ENCODE results near the gene HIVEP1.

- TF ChIP-seq, protein P1, sequence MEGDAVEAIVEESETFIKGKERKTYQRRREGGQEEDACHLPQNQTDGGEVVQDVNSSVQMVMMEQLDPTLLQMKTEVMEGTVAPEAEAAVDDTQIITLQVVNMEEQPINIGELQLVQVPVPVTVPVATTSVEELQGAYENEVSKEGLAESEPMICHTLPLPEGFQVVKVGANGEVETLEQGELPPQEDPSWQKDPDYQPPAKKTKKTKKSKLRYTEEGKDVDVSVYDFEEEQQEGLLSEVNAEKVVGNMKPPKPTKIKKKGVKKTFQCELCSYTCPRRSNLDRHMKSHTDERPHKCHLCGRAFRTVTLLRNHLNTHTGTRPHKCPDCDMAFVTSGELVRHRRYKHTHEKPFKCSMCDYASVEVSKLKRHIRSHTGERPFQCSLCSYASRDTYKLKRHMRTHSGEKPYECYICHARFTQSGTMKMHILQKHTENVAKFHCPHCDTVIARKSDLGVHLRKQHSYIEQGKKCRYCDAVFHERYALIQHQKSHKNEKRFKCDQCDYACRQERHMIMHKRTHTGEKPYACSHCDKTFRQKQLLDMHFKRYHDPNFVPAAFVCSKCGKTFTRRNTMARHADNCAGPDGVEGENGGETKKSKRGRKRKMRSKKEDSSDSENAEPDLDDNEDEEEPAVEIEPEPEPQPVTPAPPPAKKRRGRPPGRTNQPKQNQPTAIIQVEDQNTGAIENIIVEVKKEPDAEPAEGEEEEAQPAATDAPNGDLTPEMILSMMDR (IDR thresholded peaks at IDR 0.05): no peak
- no peak for TF ChIP-seq POLR2A (IDR thresholded peaks at IDR 0.05)
- no peak for TF ChIP-seq POLR2AphosphoS5 (IDR thresholded peaks at IDR 0.05)
- no peak for TF ChIP-seq EP300 (IDR thresholded peaks at IDR 0.05)
Observed at GRCh38 chr6:12112540-12113189, 100.6 kb downstream of the HIVEP1 start.

Measured in upper lobe of left lung (tissue), 4 donors.